K562 (cell line): ENCODE measurements around the gene EHD2. TPM values are rescaled to one million over a fixed set of nuclear protein-coding genes. Genes with fewer than 3 reads are reported as not detected.
A peak's percentile ranks its signal among the peaks of the same experiment; 100 is the strongest.

ENCODE experiments used
- ATAC-seq: fragments of 200-7000 bp; cut with Tn5 transposase; 3 replicates; pipeline ENCODE4 v1.9.1; 2020; ENCODE audit warnings: moderate library complexity
- BruUV-seq: library from RNA; stranded (reverse); fragments of 400-500 nt; replicated peaks from 2 replicates; lab custom pipeline; 2021; lab: Mats Ljungman, UMichigan
- CTCF ChIA-PET: fragments of 300-600 bp; formaldehyde crosslinking; extraction: SDS; loops from one replicate; lab custom pipeline; 2021; ENCODE audit warnings: low intra/inter-chr PET ratio; lab: Yijun Ruan, JAX
- POLR2A ChIA-PET: fragments of 300-600, 350-650 bp; sonication (Branson Sonifier 250); formaldehyde crosslinking; extraction: SDS; loops from one replicate; lab custom pipeline; 2021; ENCODE audit warnings: antibody characterized with exemption, inconsistent platforms; lab: Yijun Ruan, JAX
- DNase-seq, 4 experiments: peaks; one replicate each; pipeline versions ENCODE4 v3.0.0 to v3.0.0-alpha.2; 2011 to 2018; ENCODE audit warnings: low spot score in 3 of 4, mixed read lengths in 3 of 4; ENCODE audit errors: extremely low read depth in 1 of 4
- FAIRE-seq: peaks from 2 replicates; lab custom pipeline; 2011; peaks lifted over from hg19 to GRCh38; lab: Jason Lieb, UNC
- H2AFZ ChIP-seq: 2 replicates; pipeline ENCODE4 v1.6.0; 2011; ENCODE audit warnings: low read depth, low read length, control low read depth, inconsistent platforms
- H3K27ac ChIP-seq: fragments of 200-600 bp; 3 replicates; pipeline ENCODE4 v1.8.0; 2011; ENCODE audit warnings: low read depth, mild to moderate bottlenecking, control low read depth, inconsistent platforms, low read length, moderate library complexity, mixed read lengths; ENCODE audit errors: extremely low read depth
- H3K27me3 ChIP-seq, 2 experiments: fragments of 300-600 bp in 1 of 2; 2 replicates in 1 of 2; 3 replicates in 1 of 2; pipeline versions ENCODE4 v1.6.0 to v1.8.0; 2011; ENCODE audit warnings: inconsistent platforms in 2 of 2, low read length in 2 of 2, mild to moderate bottlenecking in 1 of 2, mixed read lengths in 1 of 2, moderate library complexity in 1 of 2; ENCODE audit not compliant: control insufficient read depth in 2 of 2, insufficient read depth in 2 of 2
- H3K36me3 ChIP-seq: fragments of 300-600 bp; 3 replicates; pipeline ENCODE4 v1.8.0; 2011; ENCODE audit warnings: mild to moderate bottlenecking, low read length, inconsistent platforms; ENCODE audit not compliant: control insufficient read depth, insufficient read depth
- H3K4me1 ChIP-seq, 2 experiments: fragments of 200-600 bp in 1 of 2; replicated peaks in 1 of 2; 2 replicates in 1 of 2; 3 replicates in 1 of 2; pipeline versions ENCODE4 v1.5.1 to v1.8.0; 2011; ENCODE audit warnings: inconsistent platforms in 2 of 2, low read length in 2 of 2, mild to moderate bottlenecking in 1 of 2, mixed read lengths in 1 of 2, moderate library complexity in 1 of 2; ENCODE audit not compliant: control insufficient read depth in 2 of 2, insufficient read depth in 2 of 2
- H3K4me2 ChIP-seq: 2 replicates; pipeline ENCODE4 v1.6.1; 2011; ENCODE audit warnings: low read length, control low read depth, inconsistent platforms, mixed read lengths; ENCODE audit not compliant: insufficient read depth
- H3K4me3 ChIP-seq: fragments of 200-600 bp; sonication (generic), shearing (Covaris generic); 2 replicates; pipeline ENCODE4 v1.5.1; 2016; ENCODE audit warnings: control low read depth, inconsistent platforms
- H3K79me2 ChIP-seq: fragments of 200-600 bp; 3 replicates; pipeline ENCODE4 v1.8.0; 2011; ENCODE audit warnings: low read length, inconsistent platforms; ENCODE audit not compliant: control insufficient read depth, insufficient read depth
- H3K9ac ChIP-seq, 2 experiments: 2 replicates each; pipeline versions ENCODE4 v1.6.0 to v1.6.1; 2011; ENCODE audit warnings: low read depth in 2 of 2, low read length in 2 of 2, control low read depth in 1 of 2, inconsistent platforms in 1 of 2, mild to moderate bottlenecking in 1 of 2, mixed read lengths in 1 of 2; ENCODE audit not compliant: insufficient read depth in 1 of 2
- H3K9me1 ChIP-seq: one replicate; pipeline ENCODE4 v1.6.0; 2011; ENCODE audit warnings: inconsistent platforms, mild to moderate bottlenecking, low read length, moderate library complexity; ENCODE audit not compliant: control insufficient read depth, insufficient read depth
- H3K9me3 ChIP-seq: replicated peaks from 2 replicates; pipeline ENCODE4 v1.5.1; 2011; ENCODE audit warnings: low read depth, low read length, inconsistent platforms; ENCODE audit not compliant: control insufficient read depth, insufficient read depth
- H4K20me1 ChIP-seq: replicated peaks from 2 replicates; pipeline ENCODE4 v1.6.1; 2011; ENCODE audit warnings: low read length, inconsistent platforms, mixed read lengths; ENCODE audit not compliant: control insufficient read depth, insufficient read depth
- BCOR ChIP-seq: fragments of 450-650 bp; IDR thresholded peaks from 2 replicates; pipeline ENCODE4 v1.6.1; 2016
- KDM1A ChIP-seq, 2 experiments: fragments of 450-650 bp; IDR thresholded peaks; 2 replicates each; pipeline ENCODE4 v1.6.1; 2016; ENCODE audit warnings: mild to moderate bottlenecking in 2 of 2
- PTBP1 ChIP-seq: fragments of 200-400 bp; formaldehyde crosslinking; IDR thresholded peaks from 2 replicates; pipeline ENCODE4 v1.6.1; 2017; ENCODE audit warnings: low read depth, low read length
- RBM25 ChIP-seq: fragments of 200-400 bp; formaldehyde crosslinking; IDR thresholded peaks from 2 replicates; pipeline ENCODE4 v1.6.1; 2018; ENCODE audit warnings: low read length, low read depth, moderate library complexity; ENCODE audit not compliant: severe bottlenecking
- SMARCA5 ChIP-seq: fragments of 450-650 bp; IDR thresholded peaks from 2 replicates; pipeline ENCODE4 v1.6.1; 2016
- ZFP36 ChIP-seq: fragments of 150-350 bp; IDR thresholded peaks from 2 replicates; pipeline ENCODE4 v1.6.1; 2018; ENCODE audit warnings: low read length, low read depth; ENCODE audit not compliant: partially characterized antibody
- WGBS: fragments of 100-300 bp; shearing (Covaris generic); methylation state at CpG from one replicate; pipeline ENCODE4 v1.1.6; 2016; ENCODE audit warnings: low coverage, mixed read lengths; ENCODE audit not compliant: insufficient coverage; ENCODE audit errors: missing lambda C conversion rate; 5-methylcytosine and 5-hydroxymethylcytosine counted together
- in situ Hi-C: fragments of 300-500 bp; cut with MboI; formaldehyde crosslinking; loops from 4 replicates; pipeline ENCODE4 v1.15.0; 2018; ENCODE audit warnings: inconsistent platforms, mixed read lengths
- intact Hi-C: fragments of 100-400 bp; cut with micrococcal nuclease; formaldehyde crosslinking; loops from 2 replicates; pipeline ENCODE4 v1.14.2; 2022
- polyA plus RNA-seq, 8 experiments: library from polyadenylated mRNA; depleted of rRNA in 4 of 8; stranded (reverse) in 5 of 8; unstranded in 3 of 8; fragments of >200 nt; fragmentation: Nextera tagmentation in 2 of 8; fragmentation: Illumina TruSeq in 1 of 8; extraction: Ambion mirVana in 2 of 8; extraction: Trizol in 1 of 8; gene quantifications; 2 replicates each; pipeline versions ENCODE4 v1.2.1 to v1.2.3, GENCODE V29; 2011 to 2014; ENCODE audit warnings: inconsistent platforms in 1 of 8, missing spikeins in 1 of 8
- total RNA-seq, 7 experiments: library from RNA; depleted of rRNA in 6 of 7; stranded (reverse); fragments of >200 nt in 6 of 7; fragmentation: Illumina TruSeq in 2 of 7; extraction: Trizol in 2 of 7; gene quantifications; 2 replicates each; pipeline versions ENCODE4 v1.2.1 to v1.2.3, GENCODE V29; 2011 to 2021; ENCODE audit warnings: low replicate concordance in 1 of 7
- TF ChIP-seq, protein P1 (sequence below): fragments of 250-450 bp; sonication (Bioruptor Pico); IDR thresholded peaks from 2 replicates; pipeline ENCODE4 v1.9.0; 2021; ENCODE audit warnings: mild to moderate bottlenecking, inconsistent platforms
- TF ChIP-seq, protein P2 (sequence below), 2 experiments: fragments of 450-650 bp; IDR thresholded peaks; 2 replicates each; pipeline ENCODE4 v1.6.1; 2016; ENCODE audit warnings: mild to moderate bottlenecking in 2 of 2, borderline replicate concordance in 1 of 2, low read depth in 1 of 2, moderate library complexity in 1 of 2

The EHD2 gene
- total and polyA plus RNA-seq, 9 of the 15 experiments (the other 6 are each of a cell fraction or from before 2014, with no cell fraction given): 1.7 to 32.2 (median 3.0) TPM

DNA sequence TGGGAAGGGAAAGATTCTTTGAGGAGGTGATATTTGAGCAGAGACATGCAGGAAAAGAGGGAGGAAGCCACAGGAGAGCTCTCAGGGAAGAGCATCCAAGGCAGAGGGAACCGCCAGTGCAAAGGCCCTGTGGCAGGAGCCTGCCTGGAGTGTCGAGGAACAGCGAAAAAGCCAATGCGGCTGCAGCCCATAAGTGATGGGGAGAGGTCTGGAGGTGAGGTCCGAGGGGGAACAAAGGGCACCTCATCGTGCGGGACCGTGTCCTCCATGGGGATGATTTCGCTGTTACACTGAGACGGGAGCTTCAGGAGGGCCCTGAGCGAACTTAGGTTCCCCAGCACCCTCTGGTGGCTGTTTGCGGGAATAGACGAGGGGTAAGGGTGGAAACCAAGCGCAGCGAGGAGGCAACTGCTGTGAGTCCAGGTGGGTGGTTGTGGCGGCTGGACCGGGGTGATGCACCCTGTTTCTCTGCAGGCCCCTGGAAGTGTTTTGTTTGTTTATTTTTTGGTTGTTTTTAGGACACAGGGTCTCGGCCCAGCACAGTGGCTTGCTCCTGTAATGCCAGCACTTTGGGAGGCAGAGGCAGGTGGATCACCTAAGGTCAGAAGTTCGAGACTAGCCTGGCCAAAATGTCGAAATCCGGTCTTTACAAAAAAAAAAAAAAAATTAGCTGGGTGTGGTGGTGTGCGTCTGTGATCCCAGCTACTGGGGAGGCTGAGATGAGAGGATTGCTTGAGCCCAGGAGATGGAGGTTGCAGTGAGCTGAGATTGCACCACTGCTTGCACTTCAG lies 5.9 kb upstream of the EHD2 start (continued):
- TF ChIP-seq, protein P1, sequence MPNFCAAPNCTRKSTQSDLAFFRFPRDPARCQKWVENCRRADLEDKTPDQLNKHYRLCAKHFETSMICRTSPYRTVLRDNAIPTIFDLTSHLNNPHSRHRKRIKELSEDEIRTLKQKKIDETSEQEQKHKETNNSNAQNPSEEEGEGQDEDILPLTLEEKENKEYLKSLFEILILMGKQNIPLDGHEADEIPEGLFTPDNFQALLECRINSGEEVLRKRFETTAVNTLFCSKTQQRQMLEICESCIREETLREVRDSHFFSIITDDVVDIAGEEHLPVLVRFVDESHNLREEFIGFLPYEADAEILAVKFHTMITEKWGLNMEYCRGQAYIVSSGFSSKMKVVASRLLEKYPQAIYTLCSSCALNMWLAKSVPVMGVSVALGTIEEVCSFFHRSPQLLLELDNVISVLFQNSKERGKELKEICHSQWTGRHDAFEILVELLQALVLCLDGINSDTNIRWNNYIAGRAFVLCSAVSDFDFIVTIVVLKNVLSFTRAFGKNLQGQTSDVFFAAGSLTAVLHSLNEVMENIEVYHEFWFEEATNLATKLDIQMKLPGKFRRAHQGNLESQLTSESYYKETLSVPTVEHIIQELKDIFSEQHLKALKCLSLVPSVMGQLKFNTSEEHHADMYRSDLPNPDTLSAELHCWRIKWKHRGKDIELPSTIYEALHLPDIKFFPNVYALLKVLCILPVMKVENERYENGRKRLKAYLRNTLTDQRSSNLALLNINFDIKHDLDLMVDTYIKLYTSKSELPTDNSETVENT (CRISPR knock-in tag): no peak

DNA sequence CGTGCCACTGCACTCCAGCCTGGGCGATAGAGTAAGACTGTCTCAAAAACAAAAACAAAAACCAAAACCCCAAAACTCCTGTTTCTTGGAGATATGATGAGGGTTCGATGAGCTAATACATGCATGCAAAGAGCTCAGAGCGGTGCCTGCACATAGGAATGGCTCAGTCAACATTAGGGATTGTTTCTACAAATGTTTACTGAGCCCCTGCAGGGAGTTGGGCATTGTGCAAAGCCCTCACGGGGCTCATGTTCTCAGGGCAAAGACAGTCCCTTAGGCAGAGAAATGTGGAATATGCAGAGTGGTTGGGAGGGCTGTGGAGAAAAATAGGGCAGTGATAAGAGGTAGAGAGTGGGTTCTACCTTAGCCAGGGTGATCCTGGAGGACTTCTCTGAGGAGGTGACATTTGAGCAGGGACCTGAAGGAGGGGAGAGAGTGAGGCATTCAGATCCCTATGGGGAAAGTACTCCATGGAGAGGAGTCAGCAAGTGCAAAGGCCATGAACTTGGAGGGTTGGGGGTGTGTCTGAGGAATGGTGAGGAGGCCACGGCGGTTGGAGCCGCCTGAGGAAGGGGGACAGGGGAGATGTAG lies 1.5 kb upstream of the EHD2 start:
- Histone ChIP-seq H3K36me3 (peaks cover 7% of the 10 kb centered on the region; the same call in 2 of the 3 replicates), H2AFZ (no peak overlapping the region), H3K9me3 (no peaks in the 10 kb centered on the region), H3K27me3 (no peaks in the 10 kb centered on the region), H4K20me1 (no peaks in the 10 kb centered on the region), H3K4me3 (no peak overlapping the region), H3K79me2 (peaks cover 23% of the 10 kb centered on the region), H3K27ac (no peak overlapping the region), H3K4me2 (no peak overlapping the region), H3K9ac (no peak overlapping the region), H3K4me1 (peaks cover 13 to 20% of the 10 kb centered on the region in 2 experiments), H3K9me1 (no peaks in the 10 kb centered on the region)
- WGBS: 40% methylated on average over 8 of the region's 8 CpGs
- in situ Hi-C loops (loop anchor here (5.0 kb wide), 1 partner anchor 76 kb away; no protein-coding TSS in a partner anchor), intact Hi-C loops (loop anchor here (2.0 kb wide), 1 partner anchor 77 kb away; no protein-coding TSS in a partner anchor)
- no peak for FAIRE-seq
- POLR2A ChIA-PET: interaction anchor here (1.3 kb wide), 1 partner anchor 11 kb away, joined by 5 read pairs; no protein-coding TSS in a partner anchor
- ATAC-seq: no peak
- CTCF ChIA-PET: interaction anchor here (0.5 to 2.9 kb wide), 2 partner anchors 32 to 427 kb away, joined by 3 to 37 read pairs; no protein-coding TSS in a partner anchor
- DNase-seq: no peak
- BruUV-seq: no TSS peak
- TF ChIP-seq, protein P2, sequence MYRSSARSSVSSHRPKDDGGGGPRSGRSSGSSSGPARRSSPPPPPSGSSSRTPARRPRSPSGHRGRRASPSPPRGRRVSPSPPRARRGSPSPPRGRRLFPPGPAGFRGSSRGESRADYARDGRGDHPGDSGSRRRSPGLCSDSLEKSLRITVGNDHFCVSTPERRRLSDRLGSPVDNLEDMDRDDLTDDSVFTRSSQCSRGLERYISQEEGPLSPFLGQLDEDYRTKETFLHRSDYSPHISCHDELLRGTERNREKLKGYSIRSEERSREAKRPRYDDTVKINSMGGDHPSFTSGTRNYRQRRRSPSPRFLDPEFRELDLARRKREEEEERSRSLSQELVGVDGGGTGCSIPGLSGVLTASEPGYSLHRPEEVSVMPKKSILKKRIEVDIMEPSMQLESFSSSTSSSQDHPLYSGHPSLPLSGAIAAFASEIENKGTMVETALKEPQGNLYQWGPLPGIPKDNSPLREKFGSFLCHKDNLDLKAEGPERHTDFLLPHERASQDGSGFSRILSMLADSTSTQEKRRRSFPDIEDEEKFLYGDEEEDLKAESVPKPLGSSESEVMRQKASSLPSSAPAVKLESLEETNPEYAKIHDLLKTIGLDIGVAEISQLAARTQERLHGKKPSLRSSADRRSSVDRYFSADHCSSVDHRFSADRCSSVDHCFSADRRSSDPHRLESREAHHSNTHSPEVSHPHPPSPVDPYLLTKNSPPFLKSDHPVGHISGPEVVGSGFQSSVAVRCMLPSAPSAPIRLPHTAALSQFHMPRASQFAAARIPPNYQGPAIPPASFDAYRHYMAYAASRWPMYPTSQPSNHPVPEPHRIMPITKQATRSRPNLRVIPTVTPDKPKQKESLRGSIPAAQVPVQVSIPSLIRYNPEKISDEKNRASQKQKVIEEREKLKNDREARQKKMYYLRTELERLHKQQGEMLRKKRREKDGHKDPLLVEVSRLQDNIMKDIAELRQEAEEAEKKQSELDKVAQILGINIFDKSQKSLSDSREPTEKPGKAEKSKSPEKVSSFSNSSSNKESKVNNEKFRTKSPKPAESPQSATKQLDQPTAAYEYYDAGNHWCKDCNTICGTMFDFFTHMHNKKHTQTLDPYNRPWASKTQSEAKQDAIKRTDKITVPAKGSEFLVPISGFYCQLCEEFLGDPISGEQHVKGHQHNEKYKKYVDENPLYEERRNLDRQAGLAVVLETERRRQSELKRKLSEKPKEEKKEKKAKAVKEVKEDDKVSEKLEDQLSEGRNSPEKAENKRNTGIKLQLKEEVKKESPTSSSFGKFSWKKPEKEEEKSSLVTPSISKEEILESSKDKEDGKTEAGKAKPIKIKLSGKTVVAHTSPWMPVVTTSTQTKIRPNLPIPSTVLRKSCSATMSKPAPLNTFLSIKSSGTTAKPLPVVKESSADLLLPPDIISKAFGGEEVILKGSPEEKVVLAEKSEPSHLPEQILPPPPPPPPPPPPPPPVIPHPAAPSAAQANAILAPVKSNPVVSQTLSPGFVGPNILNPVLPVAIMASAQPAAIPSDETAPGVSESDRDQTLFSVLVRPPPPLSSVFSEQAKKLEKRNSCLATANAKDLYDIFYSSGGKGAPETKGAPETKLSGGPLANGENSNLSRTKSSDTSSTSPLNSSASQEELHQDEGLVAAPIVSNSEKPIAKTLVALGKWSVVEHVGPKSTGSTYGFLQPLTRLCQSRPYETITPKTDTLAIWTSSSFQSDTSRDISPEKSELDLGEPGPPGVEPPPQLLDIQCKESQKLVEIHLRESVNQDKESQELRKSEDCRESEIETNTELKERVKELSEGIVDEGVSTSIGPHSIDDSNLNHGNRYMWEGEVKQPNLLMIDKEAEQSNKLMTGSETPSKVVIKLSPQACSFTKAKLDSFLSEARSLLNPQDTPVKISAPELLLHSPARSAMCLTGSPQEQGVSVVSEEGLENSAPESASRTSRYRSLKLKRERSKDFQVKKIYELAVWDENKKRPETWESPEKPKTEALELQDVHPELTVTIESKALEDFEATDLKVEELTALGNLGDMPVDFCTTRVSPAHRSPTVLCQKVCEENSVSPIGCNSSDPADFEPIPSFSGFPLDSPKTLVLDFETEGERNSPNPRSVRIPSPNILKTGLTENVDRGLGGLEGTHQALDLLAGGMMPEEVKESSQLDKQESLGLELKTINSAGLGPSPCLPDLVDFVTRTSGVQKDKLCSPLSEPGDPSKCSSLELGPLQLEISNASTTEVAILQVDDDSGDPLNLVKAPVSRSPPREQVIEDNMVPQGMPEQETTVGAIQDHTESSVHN (IDR thresholded peaks at IDR 0.05; ENCODE audit: borderline replicate concordance in 1 of 2, low read depth in 1 of 2): no peak
- TF ChIP-seq KDM1A (IDR thresholded peaks at IDR 0.05) (peak; percentile 59 to 61; a peak in 3 of 4 replicates), BCOR (peak; percentile 92), PTBP1 (peak; percentile 85), ZFP36 (peak; percentile 97), RBM25 (peak; percentile 72), SMARCA5 (peak; percentile 90)
